Fibroblast of lung (primary cell): ENCODE measurements around the gene PARK7. TPM values are rescaled to one million over a fixed set of nuclear protein-coding genes. Genes with fewer than 3 reads are reported as not detected.

Experiments used
- DNase-seq, 2 donors: peaks; one replicate each; pipeline versions ENCODE4 v3.0.0 to v3.0.0-alpha.2; 2010; ENCODE audit warnings: low read depth in 2 of 2
- H2AFZ ChIP-seq: 2 replicates; pipeline ENCODE4 v1.5.1; 2012; ENCODE audit warnings: low read length, control low read depth, inconsistent platforms
- H3K27ac ChIP-seq: 2 replicates; pipeline ENCODE4 v1.5.1; 2011; ENCODE audit warnings: low read length, control low read depth; ENCODE audit not compliant: insufficient read depth
- H3K27me3 ChIP-seq: 2 replicates; pipeline ENCODE4 v1.5.1; 2011; ENCODE audit warnings: mild to moderate bottlenecking, low read length; ENCODE audit not compliant: control insufficient read depth, insufficient read depth
- H3K36me3 ChIP-seq: 2 replicates; pipeline ENCODE4 v1.5.1; 2011; ENCODE audit warnings: low read length; ENCODE audit not compliant: control insufficient read depth, insufficient read depth
- H3K4me1 ChIP-seq: 2 replicates; pipeline ENCODE4 v1.5.1; 2011; ENCODE audit warnings: low read length; ENCODE audit not compliant: control insufficient read depth, insufficient read depth; ENCODE audit errors: extremely low read depth
- H3K4me2 ChIP-seq: 2 replicates; pipeline ENCODE4 v1.5.1; 2011; ENCODE audit warnings: low read length, control low read depth; ENCODE audit not compliant: insufficient read depth; ENCODE audit errors: extremely low read depth
- H3K4me3 ChIP-seq, 4 experiments: fragments of 200-600 bp in 1 of 4; sonication (generic) in 1 of 4; replicated peaks in 1 of 4; 2 replicates each; pipeline ENCODE4 v1.5.1; 2011 to 2016; ENCODE audit warnings: low read length in 4 of 4, low read depth in 3 of 4, mild to moderate bottlenecking in 3 of 4, control low read depth in 2 of 4, inconsistent platforms in 1 of 4, mixed read lengths in 1 of 4; ENCODE audit not compliant: insufficient read depth in 1 of 4; ENCODE audit errors: control extremely low read depth in 1 of 4
- H3K79me2 ChIP-seq: 2 replicates; pipeline ENCODE4 v1.5.1; 2012; ENCODE audit warnings: mild to moderate bottlenecking, low read length, inconsistent platforms; ENCODE audit not compliant: control insufficient read depth, insufficient read depth
- H3K9ac ChIP-seq: 2 replicates; pipeline ENCODE4 v1.5.1; 2011; ENCODE audit warnings: mild to moderate bottlenecking, low read length, control low read depth; ENCODE audit not compliant: insufficient read depth
- H3K9me3 ChIP-seq: 2 replicates; pipeline ENCODE4 v1.5.1; 2012; ENCODE audit warnings: low read depth, low read length; ENCODE audit not compliant: control insufficient read depth, insufficient read depth
- H4K20me1 ChIP-seq: 2 replicates; pipeline ENCODE4 v1.5.1; 2011; ENCODE audit warnings: low read length; ENCODE audit not compliant: control insufficient read depth, insufficient read depth; ENCODE audit errors: extremely low read depth
- EZH2 ChIP-seq: IDR thresholded peaks from 2 replicates; pipeline ENCODE4 v1.5.1; 2012; ENCODE audit warnings: low read length, control low read depth, mild to moderate bottlenecking; ENCODE audit errors: missing control alignments
- polyA plus RNA-seq, 2 donors: library from polyadenylated mRNA; depleted of rRNA in 1 of 2; stranded (reverse) in 1 of 2; unstranded in 1 of 2; fragments of >200 nt; gene quantifications; 2 replicates each; pipeline ENCODE4 v1.2.1, GENCODE V29; 2011 to 2012; ENCODE audit warnings: missing spikeins in 1 of 2
- total RNA-seq: library from RNA; depleted of rRNA; stranded (reverse); fragments of >200 nt; gene quantifications from 2 replicates; pipeline ENCODE4 v1.2.1, GENCODE V29; 2014
- TF ChIP-seq, protein P1 (sequence below), 2 donors: IDR thresholded peaks in 1 of 2; conservative IDR thresholded peaks in 1 of 2; 1 replicate in 1 of 2; 2 replicates in 1 of 2; pipeline ENCODE4 v1.5.1; 2011 to 2012; ENCODE audit warnings: low read length in 2 of 2, control low read depth in 1 of 2, inconsistent platforms in 1 of 2, low read depth in 1 of 2, mild to moderate bottlenecking in 1 of 2

The PARK7 gene
- total and polyA plus RNA-seq, 2 donors (not counting 1 experiment from before 2014, with no cell fraction given) = 264 to 513 TPM

DNA sequence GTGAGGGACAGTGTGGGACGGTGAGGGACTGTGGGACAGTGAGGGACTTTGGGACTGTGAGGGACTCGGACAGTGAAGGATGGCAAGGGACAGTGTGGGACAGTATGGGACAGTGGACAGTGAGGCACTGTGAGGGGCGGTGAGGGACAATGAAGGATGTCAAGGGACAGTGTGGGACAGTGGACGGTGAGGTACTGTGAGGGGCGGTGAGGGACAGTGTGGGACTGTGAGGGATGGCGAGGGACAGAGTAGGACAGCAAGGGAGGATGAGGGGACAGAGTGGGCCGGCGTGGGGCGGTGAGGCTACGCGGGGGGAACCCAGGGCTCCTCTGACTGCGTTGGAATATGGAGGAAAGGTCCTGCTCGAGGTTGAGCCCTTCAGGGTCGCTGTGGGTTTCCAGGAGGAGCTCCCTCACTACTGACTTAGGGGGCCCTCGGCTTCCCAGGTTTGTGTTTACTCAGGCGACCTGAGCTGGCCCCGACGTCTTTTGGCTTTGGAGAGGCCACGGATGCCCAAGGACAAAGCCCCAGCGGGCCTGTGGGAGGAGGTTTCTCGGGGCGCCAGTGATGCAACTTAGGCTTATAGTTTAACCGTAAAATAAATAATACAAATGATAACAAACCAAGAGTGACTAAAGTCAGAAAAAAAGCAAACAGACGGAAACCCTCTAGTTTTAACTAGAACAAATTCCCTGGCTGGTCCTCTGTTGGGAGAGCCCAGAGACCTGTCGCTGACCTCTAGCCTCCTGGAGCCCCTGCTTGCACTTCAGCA is 65.7 kb downstream of the PARK7 start:
- Histone ChIP-seq H3K27ac (peak overlapping the region; percentile 94), H3K9ac (peak overlapping the region; percentile 82), H3K9me3 (no peaks in the 10 kb centered on the region), H4K20me1 (peaks cover 3% of the 10 kb centered on the region), H3K27me3 (no peaks in the 10 kb centered on the region), H3K36me3 (no peaks in the 10 kb centered on the region), H3K4me3 (peak overlapping the region; percentile 38 to 80 (median 66)), H2AFZ (peak overlapping the region; percentile 79), H3K79me2 (peaks cover 44% of the 10 kb centered on the region), H3K4me1 (peaks cover 12% of the 10 kb centered on the region), H3K4me2 (peak overlapping the region; percentile 99)
- TF ChIP-seq, protein P1, sequence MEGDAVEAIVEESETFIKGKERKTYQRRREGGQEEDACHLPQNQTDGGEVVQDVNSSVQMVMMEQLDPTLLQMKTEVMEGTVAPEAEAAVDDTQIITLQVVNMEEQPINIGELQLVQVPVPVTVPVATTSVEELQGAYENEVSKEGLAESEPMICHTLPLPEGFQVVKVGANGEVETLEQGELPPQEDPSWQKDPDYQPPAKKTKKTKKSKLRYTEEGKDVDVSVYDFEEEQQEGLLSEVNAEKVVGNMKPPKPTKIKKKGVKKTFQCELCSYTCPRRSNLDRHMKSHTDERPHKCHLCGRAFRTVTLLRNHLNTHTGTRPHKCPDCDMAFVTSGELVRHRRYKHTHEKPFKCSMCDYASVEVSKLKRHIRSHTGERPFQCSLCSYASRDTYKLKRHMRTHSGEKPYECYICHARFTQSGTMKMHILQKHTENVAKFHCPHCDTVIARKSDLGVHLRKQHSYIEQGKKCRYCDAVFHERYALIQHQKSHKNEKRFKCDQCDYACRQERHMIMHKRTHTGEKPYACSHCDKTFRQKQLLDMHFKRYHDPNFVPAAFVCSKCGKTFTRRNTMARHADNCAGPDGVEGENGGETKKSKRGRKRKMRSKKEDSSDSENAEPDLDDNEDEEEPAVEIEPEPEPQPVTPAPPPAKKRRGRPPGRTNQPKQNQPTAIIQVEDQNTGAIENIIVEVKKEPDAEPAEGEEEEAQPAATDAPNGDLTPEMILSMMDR (conservative IDR thresholded peaks at IDR 0.05 in 1 of 2, IDR thresholded peaks at IDR 0.05 in 1 of 2; ENCODE audit: low read depth in 1 of 2, low read length in 2 of 2) = no peak
- TF ChIP-seq EZH2 = no peak
- peak; percentile 53 to 83 for DNase-seq

- Histone ChIP-seq H3K4me1 (peaks cover 12% of the 10 kb centered on the region), H3K4me2 (peak overlapping the region; percentile 39), H3K4me3 (peak overlapping the region in 2 of 4 experiments; percentile 29 to 80), H3K36me3 (no peaks in the 10 kb centered on the region), H3K9ac (no peak overlapping the region), H3K27ac (peak overlapping the region; percentile 94), H3K9me3 (no peaks in the 10 kb centered on the region), H3K79me2 (peaks cover 36% of the 10 kb centered on the region), H2AFZ (no peak overlapping the region), H4K20me1 (peaks cover 3% of the 10 kb centered on the region), H3K27me3 (no peaks in the 10 kb centered on the region)
- DNase-seq = peak; percentile 88 to 92
- TF ChIP-seq, protein P1 (conservative IDR thresholded peaks at IDR 0.05 in 1 of 2, IDR thresholded peaks at IDR 0.05 in 1 of 2; ENCODE audit: low read depth in 1 of 2, low read length in 2 of 2) = no peak
- no peak for TF ChIP-seq EZH2
These were observed 66.4 kb downstream of the PARK7 start for GRCh38 chr1:8027748-8028570.

- no peaks in the 10 kb centered on the region for H3K9me3 ChIP-seq
- no peak overlapping the region for H3K9ac ChIP-seq
- H3K27me3 ChIP-seq = no peaks in the 10 kb centered on the region
- H3K4me3 ChIP-seq = no peak overlapping the region
- TF ChIP-seq, protein P1 (conservative IDR thresholded peaks at IDR 0.05 in 1 of 2, IDR thresholded peaks at IDR 0.05 in 1 of 2; ENCODE audit: low read depth in 1 of 2, low read length in 2 of 2) = no peak
- no peak for TF ChIP-seq EZH2
- peaks cover 3% of the 10 kb centered on the region for H4K20me1 ChIP-seq
- no peak for DNase-seq
- H2AFZ ChIP-seq = no peak overlapping the region
- H3K36me3 ChIP-seq = no peaks in the 10 kb centered on the region
- H3K4me1 ChIP-seq = peaks cover 12% of the 10 kb centered on the region
- peaks cover 30% of the 10 kb centered on the region for H3K79me2 ChIP-seq
- H3K4me2 ChIP-seq = peak overlapping the region; percentile 2
- no peak overlapping the region for H3K27ac ChIP-seq
These were observed 67.0 kb downstream of the PARK7 start for GRCh38 chr1:8028571-8028910.
